ENCODE results near the gene S100PBP. TPM values are rescaled to one million over a fixed set of nuclear protein-coding genes. Genes with fewer than 3 reads are reported as not detected.

S100PBP gene
- total RNA-seq, 6 donors from 2014 or later, result 20.8 to 85.9 (median 34.9) TPM

DNA sequence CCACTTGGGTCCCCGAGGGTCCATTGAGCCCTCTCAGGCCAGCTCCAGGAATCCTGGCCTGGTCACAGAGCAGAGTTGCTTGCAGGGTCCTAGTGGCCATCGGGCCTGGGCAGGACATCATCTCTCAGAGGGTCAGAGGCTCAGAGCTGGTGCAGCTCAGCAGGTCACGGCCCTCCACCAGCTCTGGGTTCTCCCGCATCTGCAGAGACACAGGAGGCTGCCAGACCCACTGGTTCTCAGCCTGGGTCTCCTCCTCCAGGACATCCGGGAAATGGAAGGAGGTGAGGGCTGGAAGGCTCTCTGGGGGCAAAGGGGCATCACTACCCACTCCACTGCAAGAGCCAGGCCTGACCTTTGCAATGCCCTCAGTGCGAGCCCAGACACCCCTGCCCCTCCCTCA is 77.2 kb downstream of the S100PBP start:
- TF ChIP-seq EP300 (IDR thresholded peaks at IDR 0.05) (no peak), POLR2AphosphoS5 (IDR thresholded peaks at IDR 0.05) (no peak), POLR2A (IDR thresholded peaks at IDR 0.05) (no peak)
- TF ChIP-seq, protein P1, sequence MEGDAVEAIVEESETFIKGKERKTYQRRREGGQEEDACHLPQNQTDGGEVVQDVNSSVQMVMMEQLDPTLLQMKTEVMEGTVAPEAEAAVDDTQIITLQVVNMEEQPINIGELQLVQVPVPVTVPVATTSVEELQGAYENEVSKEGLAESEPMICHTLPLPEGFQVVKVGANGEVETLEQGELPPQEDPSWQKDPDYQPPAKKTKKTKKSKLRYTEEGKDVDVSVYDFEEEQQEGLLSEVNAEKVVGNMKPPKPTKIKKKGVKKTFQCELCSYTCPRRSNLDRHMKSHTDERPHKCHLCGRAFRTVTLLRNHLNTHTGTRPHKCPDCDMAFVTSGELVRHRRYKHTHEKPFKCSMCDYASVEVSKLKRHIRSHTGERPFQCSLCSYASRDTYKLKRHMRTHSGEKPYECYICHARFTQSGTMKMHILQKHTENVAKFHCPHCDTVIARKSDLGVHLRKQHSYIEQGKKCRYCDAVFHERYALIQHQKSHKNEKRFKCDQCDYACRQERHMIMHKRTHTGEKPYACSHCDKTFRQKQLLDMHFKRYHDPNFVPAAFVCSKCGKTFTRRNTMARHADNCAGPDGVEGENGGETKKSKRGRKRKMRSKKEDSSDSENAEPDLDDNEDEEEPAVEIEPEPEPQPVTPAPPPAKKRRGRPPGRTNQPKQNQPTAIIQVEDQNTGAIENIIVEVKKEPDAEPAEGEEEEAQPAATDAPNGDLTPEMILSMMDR (IDR thresholded peaks at IDR 0.05), result no peak
- 40 to 82% methylated on average over 1 to 6 of the region's 6 CpGs for WGBS, 2 donors
- ATAC-seq (ENCODE audit: low FRiP score in 2 of 2) (no peak), DNase-seq (no peak)
- Histone ChIP-seq H3K27me3 (peaks cover 0 to 15% (median 12%) of the 10 kb centered on the region in 4 donors), H3K4me3 (no peak overlapping the region), H3K36me3 (no peaks in the 10 kb centered on the region), H3K9me3 (no peaks in the 10 kb centered on the region), H3K27ac (no peak overlapping the region), H3K4me1 (peaks cover 12 to 20% (median 19%) of the 10 kb centered on the region in 4 donors)

DNA sequence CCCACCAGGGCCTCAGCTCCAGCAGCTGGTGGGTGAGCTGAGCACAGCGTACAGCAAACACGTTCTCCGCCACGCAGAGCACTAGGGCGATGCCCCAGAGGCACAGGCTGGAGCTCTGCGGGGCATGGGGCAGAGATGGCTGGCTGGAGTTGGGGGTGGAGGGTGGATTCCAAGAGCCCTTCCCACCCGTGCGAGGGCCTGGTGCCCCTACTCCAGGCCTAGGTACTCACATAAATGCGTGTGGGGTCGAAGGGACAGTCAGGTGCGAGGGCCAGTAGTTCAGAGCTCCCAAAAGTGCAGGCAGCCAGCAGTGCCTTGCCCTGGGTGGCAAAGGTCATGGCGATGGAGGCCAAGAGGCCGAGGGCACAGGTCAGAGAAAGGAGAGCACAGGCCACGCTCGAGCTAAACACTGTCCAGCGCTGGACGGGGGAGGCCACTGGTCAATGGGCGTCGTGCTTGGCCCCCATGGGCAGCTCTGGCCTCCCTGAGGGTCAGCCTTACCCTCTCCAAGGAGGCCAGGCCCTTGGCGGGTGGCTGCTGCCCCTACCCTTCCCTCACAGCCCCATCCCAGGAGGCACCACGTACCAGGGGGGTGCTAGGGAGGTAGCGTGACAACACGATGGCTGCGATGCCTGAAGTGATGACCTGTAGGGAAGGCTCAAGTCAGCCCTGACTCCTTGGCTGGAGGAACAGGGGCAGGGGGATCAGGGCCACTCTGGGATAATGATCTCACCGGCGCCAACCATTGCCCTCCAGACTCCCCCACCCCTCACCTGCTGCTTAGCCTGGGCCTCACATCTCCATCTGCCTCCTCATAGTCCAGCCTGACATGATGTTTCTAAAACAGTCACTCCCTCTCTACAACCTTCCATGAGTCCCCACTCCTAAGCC is 78.1 kb downstream of the S100PBP start:
- Histone ChIP-seq H3K27ac (no peak overlapping the region), H3K4me1 (peaks cover 15 to 25% (median 23%) of the 10 kb centered on the region in 4 donors), H3K4me3 (no peak overlapping the region), H3K9me3 (no peaks in the 10 kb centered on the region), H3K27me3 (peaks cover 0 to 17% (median 12%) of the 10 kb centered on the region in 4 donors), H3K36me3 (no peaks in the 10 kb centered on the region)
- 85 to 90% methylated on average over 19 to 24 of the region's 26 CpGs for WGBS, 2 donors
- ATAC-seq (ENCODE audit: low FRiP score in 2 of 2) (no peak), DNase-seq (no peak)
- TF ChIP-seq POLR2AphosphoS5 (IDR thresholded peaks at IDR 0.05) (no peak), POLR2A (IDR thresholded peaks at IDR 0.05) (no peak), EP300 (IDR thresholded peaks at IDR 0.05) (no peak)
- TF ChIP-seq, protein P1 (IDR thresholded peaks at IDR 0.05), result no peak

DNA sequence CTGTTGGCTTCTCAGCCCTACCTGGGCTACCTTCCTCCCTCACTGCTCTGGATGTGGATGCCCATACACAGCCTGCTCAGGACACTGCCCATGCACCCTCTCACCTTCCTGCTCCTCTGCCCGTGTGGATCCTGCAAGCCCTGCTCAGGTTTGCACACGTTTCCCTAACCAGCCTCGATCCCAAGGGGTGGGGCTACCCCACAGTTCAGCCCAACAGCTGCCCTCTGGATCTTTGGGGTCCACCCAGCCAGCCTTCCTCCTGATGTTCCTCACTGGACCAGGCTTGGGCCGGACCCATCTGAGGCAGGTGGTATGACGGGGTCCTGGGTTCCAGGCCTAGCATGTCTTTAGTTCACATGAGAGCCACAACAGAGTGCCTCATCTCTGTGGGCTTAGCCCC is 79.0 kb downstream of the S100PBP start:
- ATAC-seq (ENCODE audit: low FRiP score in 2 of 2) (no peak), DNase-seq (no peak)
- H3K4me3 ChIP-seq, result no peak overlapping the region
- H3K9me3 ChIP-seq, result no peaks in the 10 kb centered on the region
- peaks cover 19 to 31% (median 29%) of the 10 kb centered on the region in 4 donors for H3K4me1 ChIP-seq
- peaks cover 0 to 23% (median 15%) of the 10 kb centered on the region in 4 donors for H3K27me3 ChIP-seq
- TF ChIP-seq EP300 (IDR thresholded peaks at IDR 0.05) (no peak), POLR2A (IDR thresholded peaks at IDR 0.05) (no peak), POLR2AphosphoS5 (IDR thresholded peaks at IDR 0.05) (no peak)
- TF ChIP-seq, protein P1 (IDR thresholded peaks at IDR 0.05), result no peak
- WGBS, 2 donors, result 69 to 76% methylated on average over 5 of the region's 5 CpGs
- H3K27ac ChIP-seq, result no peak overlapping the region
- no peaks in the 10 kb centered on the region for H3K36me3 ChIP-seq

DNA sequence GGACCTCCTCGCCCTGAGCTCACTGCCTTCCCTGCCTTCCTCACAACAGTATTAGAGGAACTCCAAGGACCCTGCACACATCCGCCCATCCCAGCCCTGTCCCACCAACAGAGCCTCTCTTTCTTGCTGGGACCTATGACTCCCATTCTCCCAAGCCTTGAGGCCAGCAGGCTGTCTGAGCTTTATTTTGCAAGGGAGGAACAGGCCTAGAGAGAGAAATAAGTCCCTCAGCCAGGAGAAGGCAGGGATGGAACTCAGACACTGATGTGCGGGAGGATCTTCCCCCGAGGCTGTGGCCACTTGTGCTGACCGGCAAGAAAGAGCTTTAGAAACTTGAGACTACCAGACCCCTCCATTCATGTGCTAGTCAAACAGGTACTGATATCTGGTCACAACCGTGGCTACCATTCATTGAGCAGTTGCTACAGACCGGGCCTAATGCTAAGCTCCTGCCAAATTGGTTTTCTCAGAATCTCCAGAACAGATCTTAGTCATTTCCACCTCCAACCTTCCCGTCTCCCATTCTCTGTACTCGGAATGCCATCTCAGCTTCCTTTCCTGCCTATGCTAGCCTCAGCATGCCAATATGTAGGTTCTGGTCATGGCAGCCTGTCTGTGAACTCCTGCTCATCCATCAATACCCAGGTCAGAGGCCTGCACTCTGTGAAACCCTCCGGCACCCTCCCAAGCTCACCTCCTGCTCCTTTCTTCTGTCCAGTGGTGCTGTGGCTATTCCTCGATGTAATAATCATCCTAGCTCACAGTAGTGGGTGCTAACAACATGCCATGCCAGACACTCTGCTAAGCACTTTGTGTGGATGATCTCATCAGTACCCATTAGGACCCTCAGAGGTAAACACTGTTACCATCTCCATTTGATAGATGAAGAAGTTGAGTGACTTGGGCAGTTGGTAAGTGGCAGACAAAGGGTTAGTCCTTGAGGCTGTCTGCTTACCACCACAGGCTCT is 79.9 kb downstream of the S100PBP start:
- H3K36me3 ChIP-seq, result no peaks in the 10 kb centered on the region
- no peak for DNase-seq
- no peaks in the 10 kb centered on the region for H3K9me3 ChIP-seq
- H3K4me3 ChIP-seq, result no peak overlapping the region
- TF ChIP-seq POLR2AphosphoS5 (IDR thresholded peaks at IDR 0.05) (no peak), EP300 (IDR thresholded peaks at IDR 0.05) (no peak), POLR2A (IDR thresholded peaks at IDR 0.05) (no peak)
- TF ChIP-seq, protein P1 (IDR thresholded peaks at IDR 0.05), result no peak
- no peak for ATAC-seq (ENCODE audit: low FRiP score in 2 of 2)
- 76 to 78% methylated on average over 11 of the region's 11 CpGs for WGBS, 2 donors
- peaks cover 0 to 23% (median 15%) of the 10 kb centered on the region in 4 donors for H3K27me3 ChIP-seq
- no peak overlapping the region for H3K27ac ChIP-seq
- peaks cover 19 to 33% (median 29%) of the 10 kb centered on the region in 4 donors for H3K4me1 ChIP-seq
